ENCODE data around the gene CHGA.

GRCh38 chr14:92962831-92963095, 39.8 kb downstream of the CHGA start:
- TF ChIP-seq, protein P1, sequence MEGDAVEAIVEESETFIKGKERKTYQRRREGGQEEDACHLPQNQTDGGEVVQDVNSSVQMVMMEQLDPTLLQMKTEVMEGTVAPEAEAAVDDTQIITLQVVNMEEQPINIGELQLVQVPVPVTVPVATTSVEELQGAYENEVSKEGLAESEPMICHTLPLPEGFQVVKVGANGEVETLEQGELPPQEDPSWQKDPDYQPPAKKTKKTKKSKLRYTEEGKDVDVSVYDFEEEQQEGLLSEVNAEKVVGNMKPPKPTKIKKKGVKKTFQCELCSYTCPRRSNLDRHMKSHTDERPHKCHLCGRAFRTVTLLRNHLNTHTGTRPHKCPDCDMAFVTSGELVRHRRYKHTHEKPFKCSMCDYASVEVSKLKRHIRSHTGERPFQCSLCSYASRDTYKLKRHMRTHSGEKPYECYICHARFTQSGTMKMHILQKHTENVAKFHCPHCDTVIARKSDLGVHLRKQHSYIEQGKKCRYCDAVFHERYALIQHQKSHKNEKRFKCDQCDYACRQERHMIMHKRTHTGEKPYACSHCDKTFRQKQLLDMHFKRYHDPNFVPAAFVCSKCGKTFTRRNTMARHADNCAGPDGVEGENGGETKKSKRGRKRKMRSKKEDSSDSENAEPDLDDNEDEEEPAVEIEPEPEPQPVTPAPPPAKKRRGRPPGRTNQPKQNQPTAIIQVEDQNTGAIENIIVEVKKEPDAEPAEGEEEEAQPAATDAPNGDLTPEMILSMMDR (IDR thresholded peaks at IDR 0.05), result no peak
- TF ChIP-seq MAZ (IDR thresholded peaks at IDR 0.05; ENCODE audit: borderline replicate concordance, low read depth, low read length) (no peak), RNF2 (IDR thresholded peaks at IDR 0.05; ENCODE audit: borderline replicate concordance, low read depth) (no peak), GATA3 (IDR thresholded peaks at IDR 0.05; ENCODE audit: borderline replicate concordance) (no peak), POLR2AphosphoS2 (conservative IDR thresholded peaks at IDR 0.05; ENCODE audit: low read length) (no peak), ESRRA (IDR thresholded peaks at IDR 0.05; ENCODE audit: borderline replicate concordance, low read length) (no peak), CHD4 (IDR thresholded peaks at IDR 0.05; ENCODE audit: borderline replicate concordance) (no peak)
